Adrenal gland (tissue), 5 donors: Measurements from ENCODE around the gene SACM1L.

Experiments
- CTCF ChIP-seq, 6 experiments: fragments of 450-650 bp in 4 of 6; fragments of 200-600 bp in 2 of 6; sonication (generic) in 1 of 6; IDR thresholded peaks; 1 replicate in 5 of 6; 2 replicates in 1 of 6; pipeline versions ENCODE4 v1.5.1 to v1.8.0; 2016 to 2021; ENCODE audit warnings: antibody characterized with exemption in 6 of 6, mild to moderate bottlenecking in 2 of 6, moderate library complexity in 1 of 6
- POLR2A ChIP-seq, 2 donors: fragments of 450-650 bp; IDR thresholded peaks; one replicate each; pipeline ENCODE4 v1.6.1; 2017; ENCODE audit warnings: antibody characterized with exemption in 2 of 2, mild to moderate bottlenecking in 2 of 2, moderate library complexity in 1 of 2
- donor health status: DM: no; HTN: no; CAD: no.

- TF ChIP-seq CTCF (IDR thresholded peaks at IDR 0.05) (no peak), POLR2A (IDR thresholded peaks at IDR 0.05) (no peak)
Observed at GRCh38 chr3:45756055-45756454, 66.9 kb downstream of the SACM1L start.
